Stimulated activated CD8-positive, alpha-beta memory T cell treated with anti-CD3 and anti-CD28 coated beads, Interleukin-15, amount 100 ng/mL, for 24 hours (primary cell): ENCODE data around the gene FRMD1.

Experiments
- DNase-seq: peaks from one replicate; pipeline ENCODE4 v3.0.0-alpha.2; 2020; ENCODE audit warnings: low read depth

FRMD1 gene

DNA sequence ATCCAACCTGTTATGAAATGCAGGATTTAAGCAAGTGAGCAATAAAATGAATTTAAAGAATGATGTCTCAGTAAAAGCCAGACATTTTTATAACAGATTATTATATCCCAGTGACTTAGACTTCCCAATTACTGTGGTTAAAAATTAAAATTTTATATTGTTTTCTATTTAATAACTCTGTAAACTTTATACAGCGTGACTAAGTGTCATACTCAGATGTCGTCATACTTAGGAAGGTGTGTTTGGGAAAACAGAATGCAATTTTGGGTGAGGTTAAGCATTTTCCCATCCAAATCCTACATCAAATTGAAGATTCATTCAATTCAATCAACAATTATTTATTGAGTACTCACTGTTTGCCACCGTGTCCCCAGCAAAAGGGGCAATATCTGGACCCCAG lies 31.4 kb upstream of the FRMD1 start:
- no peak for DNase-seq

GRCh38 chr6:168109171-168109570 lies 30.2 kb upstream of the FRMD1 start:
- DNase-seq, result no peak

DNA sequence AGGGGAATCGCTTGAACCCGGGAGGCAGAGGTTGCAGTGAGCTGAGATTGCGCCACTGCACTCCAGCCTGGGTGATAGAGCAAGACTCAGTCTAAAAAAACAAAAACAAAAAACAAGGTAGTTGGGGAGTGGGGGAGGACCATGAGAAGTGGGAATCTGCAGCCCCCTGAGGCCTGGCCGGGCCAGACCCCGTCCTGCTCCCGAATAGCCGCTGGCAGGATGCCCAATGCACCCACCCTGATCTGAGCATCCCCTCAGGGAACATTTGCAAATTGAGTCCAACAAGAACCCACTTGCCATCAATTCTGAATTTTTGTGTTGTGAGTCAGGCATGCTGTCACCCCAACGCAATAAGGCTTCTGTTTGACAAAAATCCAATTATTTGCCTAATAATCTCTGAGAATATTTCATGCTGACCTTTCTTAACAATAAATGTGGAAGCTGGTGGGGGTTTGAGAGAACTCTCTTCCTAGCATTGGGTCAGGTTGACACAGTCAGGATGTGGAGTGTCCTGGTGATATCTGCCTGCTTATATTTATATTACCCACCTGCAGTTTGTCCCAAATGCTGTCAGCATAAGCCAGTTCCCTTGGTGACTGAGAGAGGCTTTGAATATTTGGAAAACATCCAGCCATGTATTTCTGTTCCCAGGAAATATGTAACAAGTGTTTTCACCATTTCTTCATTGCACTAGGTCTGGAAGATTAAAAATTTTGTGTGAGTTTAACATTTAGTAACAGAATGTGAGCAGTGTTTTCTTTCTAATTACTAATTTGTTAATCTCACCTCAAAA lies 28.4 kb upstream of the FRMD1 start:
- no peak for DNase-seq

GRCh38 chr6:168106633-168107005 lies 27.6 kb upstream of the FRMD1 start:
- no peak for DNase-seq

DNA sequence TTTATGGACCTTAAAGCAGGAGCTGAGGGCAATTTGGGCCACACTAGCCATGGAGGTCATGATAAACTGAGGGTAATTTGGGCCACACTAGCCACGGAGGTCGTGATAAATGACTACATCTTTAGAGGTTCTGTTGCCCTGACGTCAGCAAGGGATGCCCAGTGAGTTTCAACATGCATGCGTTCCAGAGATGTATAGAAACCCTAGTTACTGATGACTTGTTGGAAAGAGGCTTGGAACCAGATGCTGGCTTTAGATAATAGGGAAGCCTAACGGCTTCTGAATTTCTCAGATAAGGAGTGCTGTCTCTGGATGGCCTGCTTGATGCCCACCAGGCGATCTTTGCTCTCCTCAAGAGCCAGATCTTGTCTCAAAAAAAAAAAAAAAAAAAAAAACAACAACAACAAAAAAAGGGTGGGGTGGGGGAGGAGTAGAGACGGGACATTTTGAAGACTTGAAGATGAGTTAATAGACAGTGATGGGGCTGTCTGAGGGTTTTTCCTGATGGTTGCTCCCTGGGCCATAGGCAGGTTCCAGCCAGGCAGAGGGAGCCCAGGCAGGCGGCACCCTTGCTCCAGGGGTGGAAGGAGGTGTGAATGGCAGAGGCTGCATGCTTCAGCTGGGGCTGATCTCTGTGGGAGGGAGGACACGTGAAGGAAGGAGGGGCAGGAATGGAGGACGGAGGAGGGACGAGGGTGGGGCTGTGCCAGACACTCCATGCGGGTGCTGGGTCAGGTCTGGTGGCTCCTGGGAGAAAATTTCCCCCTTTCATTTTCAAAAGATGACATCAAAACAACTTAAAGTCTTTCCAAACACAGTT lies 27.0 kb upstream of the FRMD1 start:
- no peak for DNase-seq

- DNase-seq, result no peak
These were observed 25.6 kb upstream of the FRMD1 start for GRCh38 chr6:168104636-168105035.

- DNase-seq, result no peak
These were observed 24.2 kb upstream of the FRMD1 start for GRCh38 chr6:168103050-168103830.

DNA sequence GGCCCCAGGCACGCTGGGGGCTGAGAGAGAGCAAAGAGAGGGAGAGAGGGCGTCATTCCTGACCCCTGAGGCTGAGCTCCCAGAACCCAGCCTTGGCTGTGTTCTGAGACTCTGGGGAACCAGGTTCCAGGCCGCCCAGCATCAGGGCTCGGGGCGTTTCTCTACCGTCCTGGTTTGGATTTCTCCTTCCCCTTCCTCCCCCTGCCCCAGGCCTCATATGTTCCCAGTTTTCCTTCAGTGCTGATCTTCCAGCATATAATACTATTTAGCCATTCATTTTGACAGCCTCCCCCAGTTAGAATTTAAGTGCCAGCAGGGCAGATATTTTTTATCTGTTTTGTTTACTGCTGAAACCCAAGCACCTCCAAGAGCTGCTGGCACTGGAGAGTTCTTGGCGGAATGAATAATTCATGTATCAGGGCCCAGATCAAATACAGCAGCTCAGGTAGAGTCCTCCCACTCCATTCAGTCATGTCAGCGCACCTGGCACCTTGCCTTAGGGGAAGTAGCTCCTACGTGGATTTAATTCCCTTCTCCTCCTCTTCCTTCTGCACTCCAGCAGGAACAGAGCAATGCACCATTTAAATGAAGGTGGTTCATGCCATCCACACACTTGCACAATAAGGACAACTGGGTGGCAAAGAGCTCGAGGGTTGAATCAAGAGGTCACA lies 23.4 kb upstream of the FRMD1 start:
- no peak for DNase-seq

DNA sequence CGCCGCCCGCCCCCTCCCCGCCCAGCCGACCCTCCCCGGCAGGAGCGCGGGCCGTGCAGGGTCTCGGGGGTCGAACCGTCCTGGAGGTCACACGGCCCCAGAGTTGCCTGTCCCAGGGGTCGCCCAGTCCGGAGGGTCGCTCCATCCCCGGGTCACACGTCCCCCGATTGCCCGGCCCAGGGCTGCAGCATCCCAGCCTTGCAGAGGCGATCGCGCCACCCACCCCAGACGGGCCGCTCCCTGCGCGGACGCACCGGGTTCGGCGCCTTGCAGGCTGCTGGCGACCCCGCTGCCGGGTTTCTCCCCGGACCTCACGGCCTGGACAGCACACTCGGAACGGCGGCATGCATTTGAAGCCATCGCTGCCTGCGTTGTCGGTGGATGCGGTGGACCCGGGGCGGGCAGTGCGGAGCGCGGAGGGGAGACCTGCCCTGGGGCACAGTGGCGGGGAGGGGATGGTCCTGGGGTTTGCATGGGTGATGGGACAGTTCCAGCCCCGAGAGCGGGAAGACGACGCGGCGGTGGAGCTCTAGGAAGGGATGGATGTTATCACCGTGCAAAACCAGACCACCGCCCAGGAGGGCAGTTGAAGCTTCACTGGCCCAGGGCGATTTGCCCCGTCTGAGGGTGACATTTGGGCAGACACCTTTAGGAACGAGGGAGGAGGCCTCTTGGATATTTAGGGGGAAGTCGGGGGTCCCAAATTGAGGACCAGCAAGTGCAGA lies 22.7 kb upstream of the FRMD1 start:
- DNase-seq, result no peak

DNA sequence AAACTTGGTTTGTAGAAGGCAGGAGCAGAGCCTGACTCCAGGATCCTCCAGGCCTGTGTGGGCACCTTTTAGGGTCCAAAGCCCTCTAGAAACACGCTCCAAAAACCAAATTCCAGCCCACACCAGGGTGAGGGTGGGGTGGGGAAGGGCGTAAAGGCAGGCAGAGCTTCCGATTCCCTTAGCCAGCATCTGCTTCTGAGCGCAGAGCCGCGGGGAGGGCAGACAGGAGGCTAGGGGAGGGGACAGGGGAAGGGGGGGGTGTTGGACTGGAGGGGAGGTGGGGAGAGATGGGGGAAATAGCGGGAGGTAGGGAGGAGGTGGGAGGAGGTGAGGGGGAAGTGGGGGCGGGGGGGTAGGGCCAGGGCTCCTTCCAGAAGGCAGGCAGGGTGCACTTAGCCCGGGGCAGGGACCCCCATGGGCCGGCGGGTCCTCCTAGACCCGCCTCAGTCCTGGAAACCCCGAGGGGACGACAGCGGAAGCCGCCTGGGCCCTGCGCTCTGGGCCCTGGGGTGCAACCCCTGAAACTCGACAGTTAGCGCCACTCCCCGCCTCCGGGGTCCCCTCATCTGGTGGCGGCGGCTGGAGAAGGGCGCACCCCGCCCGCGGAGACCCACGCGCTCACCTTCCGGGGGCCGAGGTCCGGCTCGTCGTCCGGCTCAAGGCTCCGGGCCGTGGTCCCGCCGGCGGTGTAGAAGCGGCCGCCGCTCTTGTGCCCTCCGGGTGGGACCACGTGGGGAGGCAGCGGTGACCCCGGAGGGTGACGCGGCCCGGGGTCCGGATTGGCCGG lies 22.0 kb upstream of the FRMD1 start:
- DNase-seq, result no peak

DNA sequence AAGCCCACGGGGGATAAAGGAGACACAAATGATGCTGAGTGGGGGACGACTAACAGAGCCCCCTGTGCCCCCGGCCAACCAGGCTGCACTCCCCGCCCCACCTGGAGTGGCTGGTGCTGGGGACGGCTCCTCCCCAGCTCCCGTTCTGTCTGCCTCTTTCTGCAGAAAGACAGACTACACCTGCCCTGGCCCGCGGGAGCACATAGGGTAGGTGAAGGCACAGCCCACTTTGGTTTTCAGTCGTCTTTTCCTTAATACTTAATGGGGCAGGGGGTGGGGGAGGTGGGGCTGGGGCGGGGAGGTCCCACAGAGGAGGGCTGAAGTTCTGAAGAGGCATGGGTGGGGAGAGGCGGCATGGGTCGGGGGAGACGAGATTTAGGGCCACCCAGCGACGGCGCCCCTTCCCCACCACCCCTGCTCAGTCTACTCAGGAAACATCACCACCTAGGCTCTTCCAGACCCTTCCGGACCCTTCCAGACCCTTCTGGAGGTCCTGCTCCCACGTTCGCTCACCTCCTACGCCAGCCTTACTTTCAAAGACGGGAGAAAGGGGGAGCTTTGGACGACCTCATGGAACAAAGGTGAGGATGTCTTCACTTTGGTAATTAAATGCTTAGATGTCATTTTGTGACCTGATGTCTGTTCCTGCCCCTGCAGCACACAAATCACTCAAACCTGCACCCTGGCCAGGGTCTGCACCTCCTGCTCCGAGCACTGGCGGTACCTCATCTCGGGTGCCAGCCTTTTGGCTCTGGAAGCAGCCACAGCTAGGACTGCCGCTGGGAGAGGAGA lies 21.2 kb upstream of the FRMD1 start:
- no peak for DNase-seq

DNA sequence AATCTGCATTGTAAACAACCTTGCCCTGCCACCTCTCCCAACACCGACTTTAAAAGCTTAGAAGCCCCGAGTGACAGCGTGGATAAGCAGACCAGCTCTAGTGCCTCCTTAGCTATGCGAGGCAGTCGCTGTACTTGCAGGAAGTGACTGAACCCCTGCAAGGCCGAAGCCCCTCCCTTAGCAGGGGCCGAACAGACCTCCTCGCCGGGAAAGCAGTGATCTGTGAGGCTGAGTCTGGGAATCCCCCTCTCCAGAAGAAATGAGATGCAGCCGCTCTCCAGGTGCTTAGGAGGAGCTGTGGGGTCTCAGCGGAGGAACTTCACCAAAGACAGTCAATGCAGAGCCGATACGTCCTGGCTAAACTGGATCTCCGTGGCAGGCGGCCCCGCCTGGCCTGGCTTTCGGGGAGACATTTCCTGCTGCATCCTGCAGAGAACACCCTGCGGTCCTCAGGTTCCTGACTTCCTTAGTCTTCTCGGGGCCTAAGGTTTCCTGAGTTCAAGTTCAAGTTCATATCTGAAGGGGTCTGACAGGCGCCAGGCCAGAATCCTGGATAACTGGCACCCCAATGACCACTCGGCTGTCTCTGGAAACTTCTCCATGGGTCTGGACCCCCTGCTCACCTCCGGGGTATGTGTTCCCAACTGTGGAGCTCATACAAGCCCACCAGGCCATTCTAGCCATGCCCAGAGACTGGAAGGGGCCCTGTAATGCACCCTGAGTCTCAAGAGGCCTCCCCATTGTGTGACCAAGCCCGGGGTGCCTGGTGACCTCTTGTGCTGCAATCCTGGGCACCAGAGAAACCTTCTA lies 20.4 kb upstream of the FRMD1 start:
- DNase-seq, result no peak

- DNase-seq, result no peak
These were observed 19.4 kb upstream of the FRMD1 start for GRCh38 chr6:168098431-168098861.

GRCh38 chr6:168097621-168098430 lies 18.8 kb upstream of the FRMD1 start:
- no peak for DNase-seq

- no peak for DNase-seq
These were observed 18.2 kb upstream of the FRMD1 start for GRCh38 chr6:168097221-168097620.

DNA sequence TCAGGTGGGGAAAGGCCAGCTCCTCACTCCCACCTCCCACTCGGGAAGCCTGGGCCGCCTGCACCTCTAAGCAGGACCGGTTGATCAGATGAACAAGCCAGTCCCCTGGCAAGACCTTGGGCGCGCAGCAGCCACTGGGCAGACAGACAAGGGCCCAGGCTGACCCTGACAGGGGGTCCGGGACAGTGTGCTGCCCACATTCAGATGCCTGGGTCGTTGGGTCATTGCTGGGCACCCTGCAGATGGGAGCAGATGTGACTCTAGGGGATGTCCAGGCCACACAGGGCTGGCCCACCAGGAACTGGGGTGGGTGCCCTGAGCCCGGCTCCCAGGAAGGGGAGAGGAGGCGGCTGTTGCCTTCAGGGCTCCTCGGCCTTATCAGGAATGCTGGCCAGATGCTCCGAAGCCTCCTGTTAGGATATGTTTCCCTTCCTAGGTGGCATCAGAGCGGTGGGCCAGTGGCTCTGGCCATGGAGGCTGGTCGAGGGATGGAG lies 17.3 kb upstream of the FRMD1 start:
- DNase-seq, result no peak

- no peak for DNase-seq
These were observed 16.8 kb upstream of the FRMD1 start for GRCh38 chr6:168095716-168096250.
